SK-N-SH treated with all-trans-retinoic acid at 6 μM for 48 hours (cell line): ENCODE data around the gene RTP5.
"Not testable (repeated sequence)": the region's sequence is repeated elsewhere in the genome, so short reads cannot be mapped to it uniquely, and the experiment has no call there.

ENCODE experiments used
- ARNTL ChIP-seq: fragments of 450-650 bp; formaldehyde crosslinking; IDR thresholded peaks from 2 replicates; pipeline ENCODE4 v1.5.0; 2020; ENCODE audit warnings: low read depth, mild to moderate bottlenecking, moderate library complexity, borderline replicate concordance
- CREB5 ChIP-seq: fragments of 250-450 bp; sonication (Bioruptor Pico); IDR thresholded peaks from 2 replicates; pipeline ENCODE4 v1.5.1; 2020; ENCODE audit warnings: low read depth, mild to moderate bottlenecking, moderate library complexity
- CSDC2 ChIP-seq: fragments of 250-450 bp; sonication (Bioruptor Pico); IDR thresholded peaks from 2 replicates; pipeline ENCODE4 v1.5.0; 2020; ENCODE audit warnings: mild to moderate bottlenecking, moderate library complexity
- CSRNP3 ChIP-seq: fragments of 250-450 bp; sonication (Bioruptor Pico); IDR thresholded peaks from 2 replicates; pipeline ENCODE4 v1.5.1; 2021; ENCODE audit warnings: mild to moderate bottlenecking, moderate library complexity
- GLIS3 ChIP-seq: fragments of 250-450 bp; sonication (Bioruptor Pico); IDR thresholded peaks from 2 replicates; pipeline ENCODE4 v1.5.0; 2020; ENCODE audit warnings: mild to moderate bottlenecking, moderate library complexity
- OSR1 ChIP-seq: fragments of 250-450 bp; sonication (Bioruptor Pico); IDR thresholded peaks from 2 replicates; pipeline ENCODE4 v1.8.0; 2022; ENCODE audit warnings: moderate library complexity, mild to moderate bottlenecking, inconsistent platforms
- PATZ1 ChIP-seq: fragments of 250-450 bp; sonication (Bioruptor Pico); IDR thresholded peaks from 2 replicates; pipeline ENCODE4 v1.8.0; 2020; ENCODE audit warnings: mild to moderate bottlenecking, moderate library complexity, borderline replicate concordance
- POU6F1 ChIP-seq: fragments of 250-450 bp; sonication (Bioruptor Pico); IDR thresholded peaks from 2 replicates; pipeline ENCODE4 v1.8.0; 2021; ENCODE audit warnings: low read depth, mild to moderate bottlenecking, moderate library complexity, borderline replicate concordance
- RARB ChIP-seq: fragments of 250-450 bp; sonication (Bioruptor Pico); IDR thresholded peaks from 2 replicates; pipeline ENCODE4 v1.8.0; 2021; ENCODE audit warnings: mild to moderate bottlenecking, moderate library complexity
- TSHZ2 ChIP-seq: fragments of 250-450 bp; sonication (Bioruptor Pico); IDR thresholded peaks from 2 replicates; pipeline ENCODE4 v1.5.0; 2020; ENCODE audit warnings: mild to moderate bottlenecking, moderate library complexity
- ZFP3 ChIP-seq: fragments of 250-450 bp; sonication (Bioruptor Pico); IDR thresholded peaks from 2 replicates; pipeline ENCODE4 v1.5.0; 2020; ENCODE audit warnings: mild to moderate bottlenecking, moderate library complexity
- ZFP30 ChIP-seq: fragments of 450-650 bp; formaldehyde crosslinking; IDR thresholded peaks from 2 replicates; pipeline ENCODE4 v1.5.0; 2022; ENCODE audit warnings: mild to moderate bottlenecking, moderate library complexity
- ZNF565 ChIP-seq: fragments of 450-650 bp; formaldehyde crosslinking; conservative IDR thresholded peaks from 2 replicates; pipeline ENCODE4 v1.5.0; 2020; ENCODE audit warnings: low read depth, mild to moderate bottlenecking, moderate library complexity
- ZNF70 ChIP-seq: fragments of 450-650 bp; formaldehyde crosslinking; IDR thresholded peaks from 2 replicates; pipeline ENCODE4 v1.5.0; 2020; ENCODE audit warnings: mild to moderate bottlenecking, moderate library complexity

- not testable (repeated sequence) for TF ChIP-seq PATZ1 (CRISPR knock-in tag); ZNF70; ARNTL; ZFP30 (CRISPR knock-in tag); RARB; ZNF565 (CRISPR knock-in tag); TSHZ2 (CRISPR knock-in tag); GLIS3 (CRISPR knock-in tag); CSRNP3 (CRISPR knock-in tag); CSDC2 (CRISPR knock-in tag); CREB5; ZFP3 (CRISPR knock-in tag); POU6F1; OSR1 (CRISPR knock-in tag)
Measured at GRCh38 chr2:241921631-241922030, 52.1 kb downstream of the RTP5 start.
